K562 (cell line): Measurements from ENCODE around the gene NAGPA. TPM values are rescaled to one million over a fixed set of nuclear protein-coding genes. Genes with fewer than 3 reads are reported as not detected.

Experiments used
- CREB3L1 ChIP-seq: fragments of 450-650 bp; IDR thresholded peaks from 2 replicates; pipeline ENCODE4 v1.6.1; 2014; ENCODE audit warnings: low read depth, mild to moderate bottlenecking, moderate library complexity, borderline replicate concordance
- HINFP ChIP-seq: fragments of 450-650 bp; conservative IDR thresholded peaks from 2 replicates; pipeline ENCODE4 v1.6.1; 2016; ENCODE audit warnings: missing genetic modification characterization, low read depth, mild to moderate bottlenecking, control low read depth, missing compliant biosample characterization
- NCOA6 ChIP-seq: fragments of 450-650 bp; IDR thresholded peaks from 2 replicates; pipeline ENCODE4 v1.6.1; 2017; ENCODE audit warnings: mild to moderate bottlenecking
- RERE ChIP-seq: sonication (generic); formaldehyde crosslinking; IDR thresholded peaks from 2 replicates; pipeline ENCODE4 v1.8.0; 2023; ENCODE audit warnings: missing genetic modification reagents, mild to moderate bottlenecking, borderline replicate concordance
- SRF ChIP-seq, 2 experiments: fragments of 250-450, 450-650 bp in 1 of 2; sonication (Bioruptor Pico) in 1 of 2; sonication (generic) in 1 of 2; formaldehyde crosslinking; IDR thresholded peaks; 2 replicates each; pipeline versions ENCODE4 v1.5.0 to v1.5.1; 2020 to 2022; ENCODE audit warnings: mild to moderate bottlenecking in 1 of 2, missing genetic modification reagents in 1 of 2
- ZNF436 ChIP-seq: fragments of 250-450, 450-650 bp; sonication (Bioruptor Pico); formaldehyde crosslinking; IDR thresholded peaks from 2 replicates; pipeline ENCODE4 v1.7.0; 2020; ENCODE audit warnings: mild to moderate bottlenecking
- polyA plus RNA-seq, 8 experiments: library from polyadenylated mRNA; depleted of rRNA in 4 of 8; stranded (reverse) in 5 of 8; unstranded in 3 of 8; fragments of >200 nt; fragmentation: Nextera tagmentation in 2 of 8; fragmentation: Illumina TruSeq in 1 of 8; extraction: Ambion mirVana in 2 of 8; extraction: Trizol in 1 of 8; gene quantifications; 2 replicates each; pipeline versions ENCODE4 v1.2.1 to v1.2.3, GENCODE V29; 2011 to 2014; ENCODE audit warnings: inconsistent platforms in 1 of 8, missing spikeins in 1 of 8
- total RNA-seq, 7 experiments: library from RNA; depleted of rRNA in 6 of 7; stranded (reverse); fragments of >200 nt in 6 of 7; fragmentation: Illumina TruSeq in 2 of 7; extraction: Trizol in 2 of 7; gene quantifications; 2 replicates each; pipeline versions ENCODE4 v1.2.1 to v1.2.3, GENCODE V29; 2011 to 2021; ENCODE audit warnings: low replicate concordance in 1 of 7

NAGPA gene
- total and polyA plus RNA-seq, 9 of the 15 experiments (the other 6 are each of a cell fraction or from before 2014, with no cell fraction given): 0.15 to 12.7 (median 4.6) TPM

GRCh38 chr16:5078626-5079025, 44.9 kb upstream of the NAGPA start (continued):
- TF ChIP-seq HINFP (no peak), RERE (CRISPR knock-in tag) (no peak), NCOA6 (no peak), SRF (CRISPR knock-in tag; IDR thresholded peaks at IDR 0.05) (no peak), CREB3L1 (no peak), ZNF436 (no peak)
